Vagina (tissue), 2 donors: ENCODE data around the gene BTNL3.

Experiments used
- POLR2AphosphoS5 ChIP-seq, 2 donors: sonication (generic); formaldehyde crosslinking; IDR thresholded peaks; one replicate each; pipeline ENCODE4 v1.9.0; 2017; ENCODE audit warnings: antibody characterized with exemption in 2 of 2, mild to moderate bottlenecking in 2 of 2, low read depth in 1 of 2; ENCODE audit not compliant: insufficient read depth in 1 of 2
- TF ChIP-seq, protein P1 (sequence below), 3 experiments: fragments of 450-650 bp in 2 of 3; fragments of 200-600 bp in 1 of 3; sonication (generic) in 1 of 3; IDR thresholded peaks; one replicate each; pipeline ENCODE4 v1.5.1; 2017 to 2019; ENCODE audit warnings: antibody characterized with exemption in 3 of 3, mild to moderate bottlenecking in 2 of 3, moderate library complexity in 2 of 3

DNA sequence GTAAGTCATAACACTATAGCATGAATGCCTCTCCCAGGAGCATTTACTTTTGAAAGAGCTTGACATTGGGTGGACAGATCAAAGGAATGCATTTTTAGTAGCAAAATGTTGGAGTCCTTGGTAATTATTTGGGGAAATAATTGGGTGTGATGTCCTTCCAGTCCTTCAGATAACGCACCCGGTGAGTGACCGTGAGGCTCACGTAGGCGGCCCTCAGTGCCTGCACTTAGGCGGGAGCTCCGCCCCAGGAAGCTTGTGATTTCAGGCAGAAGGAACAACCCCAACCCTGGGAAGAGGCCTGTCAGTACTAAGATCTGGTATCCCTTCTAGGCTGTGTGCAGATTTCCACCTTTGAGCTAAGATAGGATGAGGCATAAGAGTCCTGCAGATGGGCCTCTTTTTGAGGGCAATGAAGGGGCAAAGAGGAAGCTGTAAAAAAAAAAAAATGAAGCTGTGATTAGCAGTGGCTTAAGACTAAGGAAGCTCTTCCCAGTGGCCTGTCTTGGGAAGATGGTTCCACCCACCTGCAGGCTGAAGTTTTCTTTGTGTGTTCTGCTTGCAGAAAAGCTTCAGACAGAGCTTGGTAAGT lies 66.3 kb downstream of the BTNL3 start:
- no peak for TF ChIP-seq POLR2AphosphoS5 (IDR thresholded peaks at IDR 0.05; ENCODE audit: insufficient read depth in 1 of 2, low read depth in 1 of 2)
- TF ChIP-seq, protein P1, sequence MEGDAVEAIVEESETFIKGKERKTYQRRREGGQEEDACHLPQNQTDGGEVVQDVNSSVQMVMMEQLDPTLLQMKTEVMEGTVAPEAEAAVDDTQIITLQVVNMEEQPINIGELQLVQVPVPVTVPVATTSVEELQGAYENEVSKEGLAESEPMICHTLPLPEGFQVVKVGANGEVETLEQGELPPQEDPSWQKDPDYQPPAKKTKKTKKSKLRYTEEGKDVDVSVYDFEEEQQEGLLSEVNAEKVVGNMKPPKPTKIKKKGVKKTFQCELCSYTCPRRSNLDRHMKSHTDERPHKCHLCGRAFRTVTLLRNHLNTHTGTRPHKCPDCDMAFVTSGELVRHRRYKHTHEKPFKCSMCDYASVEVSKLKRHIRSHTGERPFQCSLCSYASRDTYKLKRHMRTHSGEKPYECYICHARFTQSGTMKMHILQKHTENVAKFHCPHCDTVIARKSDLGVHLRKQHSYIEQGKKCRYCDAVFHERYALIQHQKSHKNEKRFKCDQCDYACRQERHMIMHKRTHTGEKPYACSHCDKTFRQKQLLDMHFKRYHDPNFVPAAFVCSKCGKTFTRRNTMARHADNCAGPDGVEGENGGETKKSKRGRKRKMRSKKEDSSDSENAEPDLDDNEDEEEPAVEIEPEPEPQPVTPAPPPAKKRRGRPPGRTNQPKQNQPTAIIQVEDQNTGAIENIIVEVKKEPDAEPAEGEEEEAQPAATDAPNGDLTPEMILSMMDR (IDR thresholded peaks at IDR 0.05), result no peak
